GM18511 (cell line): ENCODE data around the gene HLA-DQA1.
"Not testable (repeated sequence)": the region's sequence is repeated elsewhere in the genome, so short reads cannot be mapped to it uniquely, and the experiment has no call there.

Experiments used
- ATAC-seq: cut with Tn5 transposase; IDR thresholded peaks from one replicate; pipeline ENCODE4 v1.9.1; 2021; ENCODE audit warnings: mild to moderate bottlenecking, moderate library complexity; ENCODE audit not compliant: unreplicated experiment

Gene HLA-DQA1

GRCh38 chr6:32621372-32621771, 15.8 kb upstream of the HLA-DQA1 start:
- no peak for ATAC-seq

GRCh38 chr6:32622545-32623401, 14.4 kb upstream of the HLA-DQA1 start:
- peak; percentile 78 for ATAC-seq

GRCh38 chr6:32623693-32624092, 13.5 kb upstream of the HLA-DQA1 start:
- no peak for ATAC-seq

- ATAC-seq = no peak
Measured at GRCh38 chr6:32624565-32624964, 12.6 kb upstream of the HLA-DQA1 start.

- ATAC-seq = no peak
Measured at GRCh38 chr6:32625137-32625536, 12.1 kb upstream of the HLA-DQA1 start.

- no peak for ATAC-seq
Measured at GRCh38 chr6:32627249-32627648, 10.0 kb upstream of the HLA-DQA1 start.

- no peak for ATAC-seq
Measured at GRCh38 chr6:32627831-32628230, 9.4 kb upstream of the HLA-DQA1 start.

DNA sequence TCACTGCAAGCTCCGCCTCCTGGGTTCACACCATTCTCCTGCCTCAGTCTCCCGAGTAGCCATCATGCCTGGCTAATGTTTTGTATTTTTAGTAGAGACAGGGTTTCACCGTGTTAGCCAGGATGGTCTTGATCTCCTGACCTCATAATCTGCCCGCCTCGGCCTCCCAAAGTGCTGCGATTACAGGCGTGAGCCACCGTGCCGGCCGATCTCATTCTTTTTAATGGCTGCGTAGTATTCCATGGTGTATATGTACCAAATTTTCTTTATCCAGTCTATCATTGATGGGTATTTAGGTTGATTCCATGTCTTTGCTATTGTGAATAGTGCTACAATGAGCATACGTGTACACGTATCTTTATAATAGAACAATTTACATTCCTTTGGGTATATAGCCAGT, 7.4 kb upstream of the HLA-DQA1 start:
- ATAC-seq = not testable (repeated sequence)

DNA sequence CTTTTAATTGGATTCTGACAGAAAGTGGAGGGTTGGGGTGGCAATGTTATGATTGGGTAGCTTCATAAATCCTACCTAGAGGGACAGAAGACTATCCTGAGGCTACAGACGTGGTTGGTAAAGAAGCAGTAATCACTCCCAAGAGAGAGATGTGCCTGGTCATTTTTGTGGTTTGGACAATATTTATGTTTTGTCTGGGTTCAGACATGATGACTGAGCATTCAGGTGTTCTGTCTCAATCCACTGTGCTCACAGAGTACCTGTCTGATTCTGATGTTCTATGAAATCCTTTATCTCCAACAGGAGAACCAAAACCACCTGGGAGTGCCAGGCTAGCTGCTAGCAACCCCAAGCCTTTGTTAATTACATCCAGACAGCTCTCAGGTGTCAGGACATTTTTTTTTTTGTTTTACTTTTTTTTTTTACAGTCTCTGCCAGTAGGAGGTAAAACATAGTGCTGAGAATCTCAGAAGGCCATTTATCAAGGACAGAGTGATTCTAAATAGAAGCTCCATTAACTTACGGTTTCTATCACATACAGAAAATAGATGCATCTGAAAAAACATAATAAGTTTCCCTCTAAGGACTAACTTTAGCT, 1.6 kb upstream of the HLA-DQA1 start:
- no peak for ATAC-seq

GRCh38 chr6:32637883-32638282, 677 bp downstream of the HLA-DQA1 start:
- ATAC-seq = no peak

DNA sequence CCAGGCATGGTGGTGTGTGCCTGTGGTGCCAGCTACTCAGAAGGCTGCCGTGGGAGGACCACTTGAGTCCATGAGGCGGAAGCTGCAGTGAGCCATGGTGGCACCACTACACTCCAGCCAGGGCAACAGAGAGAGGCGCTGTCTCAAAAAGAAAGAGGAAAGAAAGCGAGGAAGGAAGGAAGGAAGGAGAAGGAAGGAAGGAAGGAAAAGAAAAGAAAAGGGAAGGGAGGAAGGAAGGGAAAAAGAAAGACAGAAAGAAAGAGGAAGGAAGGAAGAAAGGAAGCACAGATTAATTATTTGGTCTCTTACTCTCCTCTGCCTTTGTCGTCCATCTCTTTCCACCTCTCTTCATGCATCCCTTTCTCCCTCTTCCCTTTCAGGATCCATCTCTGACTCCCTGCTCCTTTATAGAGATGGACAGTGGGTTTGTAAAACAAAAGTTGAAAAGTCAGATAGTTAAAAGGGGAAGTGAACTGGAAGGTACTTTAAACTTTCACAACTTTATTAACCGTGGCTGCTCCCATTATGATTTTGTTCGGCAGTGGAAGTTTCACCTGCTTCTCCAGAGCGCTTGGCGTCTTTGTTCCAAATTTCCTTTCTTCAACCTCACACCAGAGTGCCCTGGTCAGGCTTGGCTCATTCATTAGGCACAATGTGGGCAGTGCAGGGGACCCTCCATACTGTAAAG, 1.5 kb downstream of the HLA-DQA1 start:
- no peak for ATAC-seq

DNA sequence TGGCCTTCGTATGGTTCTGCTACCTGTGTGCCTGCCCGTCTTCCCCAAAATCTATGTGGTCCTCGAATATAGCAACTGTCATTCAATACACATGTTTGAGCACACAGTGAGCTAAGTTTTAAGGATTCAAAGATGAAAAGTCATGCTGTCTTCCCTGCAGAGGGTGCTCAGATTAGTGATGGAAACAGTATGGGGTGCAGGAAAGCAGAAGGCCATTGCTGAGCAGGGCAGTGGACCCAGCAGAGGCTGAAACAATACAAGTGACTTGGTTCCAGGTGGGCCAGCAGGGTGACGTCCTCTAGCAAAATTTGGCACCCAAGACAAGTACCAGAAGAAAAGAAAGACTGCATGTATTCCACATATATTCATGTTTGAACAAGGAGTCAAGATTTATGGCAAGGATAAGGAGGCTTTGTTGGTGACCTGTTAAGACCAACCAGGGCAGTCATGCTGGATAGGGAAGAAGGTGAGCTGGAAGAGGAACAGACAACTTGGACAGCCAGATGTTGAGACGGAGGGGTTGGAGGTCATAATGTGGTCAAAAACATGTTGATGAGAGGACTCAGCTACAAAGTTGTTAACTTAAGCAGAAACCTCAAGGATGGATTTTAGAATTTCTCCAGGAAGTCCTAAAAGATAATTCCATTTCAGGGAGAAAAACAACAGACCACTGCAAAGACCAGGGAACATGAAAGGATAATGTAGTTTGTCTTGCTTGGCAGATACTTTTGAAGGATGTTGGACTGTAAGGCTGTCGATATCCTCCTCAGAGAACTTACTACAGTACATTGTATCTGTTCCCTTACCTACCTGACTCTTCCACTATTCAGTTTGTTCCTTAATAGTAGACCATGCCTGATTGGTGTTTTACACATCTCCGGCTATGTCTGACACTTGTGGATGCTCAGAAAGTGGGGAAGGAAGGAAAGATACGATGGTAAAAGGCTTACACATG, 2.5 kb downstream of the HLA-DQA1 start:
- no peak for ATAC-seq

DNA sequence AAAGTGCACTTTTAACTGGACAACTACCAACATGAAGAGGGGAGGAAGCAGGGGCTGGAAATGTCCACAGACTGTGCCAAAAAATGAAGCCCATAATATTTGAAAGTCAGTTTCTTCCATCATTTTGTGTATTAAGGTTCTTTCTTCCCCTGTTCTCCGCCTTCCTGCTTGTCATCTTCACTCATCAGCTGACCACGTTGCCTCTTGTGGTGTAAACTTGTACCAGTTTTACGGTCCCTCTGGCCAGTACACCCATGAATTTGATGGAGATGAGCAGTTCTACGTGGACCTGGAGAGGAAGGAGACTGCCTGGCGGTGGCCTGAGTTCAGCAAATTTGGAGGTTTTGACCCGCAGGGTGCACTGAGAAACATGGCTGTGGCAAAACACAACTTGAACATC, 3.9 kb downstream of the HLA-DQA1 start:
- ATAC-seq = no peak

DNA sequence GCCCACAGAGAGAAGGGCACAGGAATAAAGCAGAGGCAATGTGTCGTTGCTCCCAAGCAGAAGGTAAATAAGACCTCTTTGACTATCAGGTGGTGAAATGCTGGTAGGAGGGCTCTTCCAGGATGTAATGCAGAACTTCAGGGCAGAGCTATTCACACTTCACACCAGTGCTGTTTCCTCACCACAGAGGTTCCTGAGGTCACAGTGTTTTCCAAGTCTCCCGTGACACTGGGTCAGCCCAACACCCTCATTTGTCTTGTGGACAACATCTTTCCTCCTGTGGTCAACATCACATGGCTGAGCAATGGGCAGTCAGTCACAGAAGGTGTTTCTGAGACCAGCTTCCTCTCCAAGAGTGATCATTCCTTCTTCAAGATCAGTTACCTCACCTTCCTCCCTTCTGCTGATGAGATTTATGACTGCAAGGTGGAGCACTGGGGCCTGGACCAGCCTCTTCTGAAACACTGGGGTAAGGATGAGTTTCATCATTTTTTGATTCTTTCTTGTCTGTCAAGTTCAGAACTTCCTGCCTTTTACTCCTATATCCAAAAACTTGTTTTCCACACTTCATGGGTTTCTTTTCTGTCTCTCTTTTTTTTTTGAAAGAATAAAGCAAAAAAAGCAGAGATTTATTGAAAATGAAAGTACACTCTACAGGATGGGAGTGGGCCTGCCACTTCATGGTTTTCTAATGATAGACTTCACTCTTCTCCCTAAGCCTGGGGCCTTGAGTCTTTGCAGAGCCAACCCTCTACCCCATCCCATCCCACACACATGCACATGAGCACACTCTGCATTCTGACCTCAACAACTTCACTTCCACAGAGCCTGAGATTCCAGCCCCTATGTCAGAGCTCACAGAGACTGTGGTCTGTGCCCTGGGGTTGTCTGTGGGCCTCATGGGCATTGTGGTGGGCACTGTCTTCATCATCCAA, 4.8 kb downstream of the HLA-DQA1 start:
- ATAC-seq = not testable (repeated sequence)

DNA sequence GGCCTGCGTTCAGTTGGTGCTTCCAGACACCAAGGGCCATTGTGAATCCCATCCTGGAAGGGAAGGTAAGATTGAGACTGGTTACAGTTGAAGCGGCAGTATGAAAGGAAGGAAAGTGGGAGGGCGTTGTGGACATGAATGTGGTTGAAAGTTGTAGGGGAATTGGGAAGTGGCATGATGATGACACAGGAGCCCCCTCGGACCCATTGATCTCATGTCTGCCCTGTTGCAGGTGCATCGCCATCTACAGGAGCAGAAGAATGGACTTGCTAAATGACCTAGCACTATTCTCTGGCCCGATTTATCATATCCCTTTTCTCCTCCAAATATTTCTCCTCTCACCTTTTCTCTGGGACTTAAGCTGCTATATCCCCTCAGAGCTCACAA, 5.5 kb downstream of the HLA-DQA1 start:
- no peak for ATAC-seq

DNA sequence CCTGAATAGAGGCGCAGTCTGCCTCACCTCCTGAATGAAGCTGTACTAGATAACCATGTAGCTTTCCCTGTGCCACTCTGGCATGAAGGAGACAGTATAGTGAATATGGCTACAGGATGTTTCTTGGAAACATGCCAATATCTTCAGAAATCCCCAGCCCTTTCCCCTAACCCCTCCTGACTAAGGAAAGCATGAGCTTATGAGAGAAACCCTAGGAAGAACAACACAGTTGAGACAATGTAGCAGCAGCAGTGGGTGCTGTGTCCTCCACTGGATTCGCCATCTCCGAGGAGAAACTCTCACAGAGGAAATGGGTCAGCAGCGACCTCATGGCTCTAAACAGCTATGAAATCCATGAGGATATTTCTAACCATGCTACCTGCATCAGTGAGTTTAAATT, 6.7 kb downstream of the HLA-DQA1 start:
- ATAC-seq = no peak

GRCh38 chr6:32645047-32645703, 8.0 kb downstream of the HLA-DQA1 start:
- ATAC-seq = no peak

GRCh38 chr6:32655203-32655710, 18.1 kb downstream of the HLA-DQA1 start:
- no peak for ATAC-seq

DNA sequence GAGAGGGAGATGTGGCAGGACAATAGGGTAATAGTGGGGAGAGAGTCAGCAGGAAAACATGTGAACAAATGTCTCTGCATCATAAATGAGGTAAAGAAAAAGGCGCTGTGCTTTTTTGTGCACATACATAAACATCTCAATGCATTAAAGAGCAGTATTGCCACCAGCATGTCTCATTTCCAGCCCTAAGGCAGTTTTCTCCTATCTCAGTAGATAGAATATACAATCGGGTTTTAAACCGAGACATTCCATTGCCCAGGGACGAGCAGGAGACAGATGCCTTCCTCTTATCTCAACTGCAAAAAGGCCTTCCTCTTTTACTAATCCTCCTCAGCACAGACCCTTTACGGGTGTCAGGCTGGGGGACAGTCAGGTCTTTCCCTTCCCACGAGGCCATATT, 20.1 kb downstream of the HLA-DQA1 start:
- not testable (repeated sequence) for ATAC-seq
